MCF 10A (cell line): ENCODE results near the gene C19orf18. TPM values are rescaled to one million over a fixed set of nuclear protein-coding genes. Genes with fewer than 3 reads are reported as not detected.

ENCODE experiments used
- BruUV-seq: library from RNA; stranded (reverse); fragments of 400-500 nt; replicated peaks from 2 replicates; lab custom pipeline; 2021; lab: Mats Ljungman, UMichigan
- CTCF ChIA-PET: fragments of 300-600 bp; sonication (Branson Sonifier 250); formaldehyde crosslinking; extraction: SDS; loops from one replicate; lab custom pipeline; 2021; ENCODE audit warnings: antibody characterized with exemption, inconsistent platforms; lab: Yijun Ruan, JAX
- POLR2A ChIA-PET: fragments of 300-600, 350-650 bp; sonication (Branson Sonifier 250); formaldehyde crosslinking; extraction: SDS; loops from one replicate; lab custom pipeline; 2020; ENCODE audit warnings: antibody characterized with exemption, inconsistent platforms; lab: Yijun Ruan, JAX
- DNase-seq: peaks from one replicate; pipeline ENCODE4 v3.0.0-alpha.2; 2018; ENCODE audit not compliant: unreplicated experiment
- H3K27ac Mint-ChIP-seq: one replicate; pipeline ENCODE4 v1.8.0; 2022; ENCODE audit warnings: mild to moderate bottlenecking, low read depth, mixed read lengths; ENCODE audit not compliant: unreplicated experiment
- H3K27me3 Mint-ChIP-seq: one replicate; pipeline ENCODE4 v1.8.0; 2022; ENCODE audit warnings: mixed read lengths; ENCODE audit not compliant: insufficient read depth, unreplicated experiment
- H3K36me3 Mint-ChIP-seq: one replicate; pipeline ENCODE4 v1.8.0; 2022; ENCODE audit warnings: mild to moderate bottlenecking, moderate library complexity, mixed read lengths; ENCODE audit not compliant: insufficient read depth, unreplicated experiment
- H3K4me1 Mint-ChIP-seq: one replicate; pipeline ENCODE4 v1.8.0; 2022; ENCODE audit warnings: mixed read lengths; ENCODE audit not compliant: insufficient read depth, unreplicated experiment
- H3K4me3 Mint-ChIP-seq: one replicate; pipeline ENCODE4 v1.8.0; 2022; ENCODE audit warnings: mild to moderate bottlenecking, moderate library complexity, mixed read lengths; ENCODE audit not compliant: unreplicated experiment
- H3K9me3 Mint-ChIP-seq: one replicate; pipeline ENCODE4 v1.8.0; 2022; ENCODE audit warnings: mixed read lengths; ENCODE audit not compliant: unreplicated experiment
- intact Hi-C: fragments of 100-400 bp; cut with micrococcal nuclease; formaldehyde crosslinking; loops from 2 replicates; pipeline ENCODE4 v1.14.1; 2022
- total RNA-seq: library from RNA; stranded (reverse); gene quantifications from 2 replicates; pipeline ENCODE4 v1.2.3, GENCODE V29; 2022
- TF ChIP-seq, protein P1 (sequence below): fragments of 200-600 bp; IDR thresholded peaks from one replicate; pipeline ENCODE4 v1.8.0; 2022; ENCODE audit warnings: antibody characterized with exemption, mild to moderate bottlenecking; ENCODE audit not compliant: unreplicated experiment

C19orf18 gene
- total RNA-seq, 1 experiment from 2014 or later = not detected

DNA sequence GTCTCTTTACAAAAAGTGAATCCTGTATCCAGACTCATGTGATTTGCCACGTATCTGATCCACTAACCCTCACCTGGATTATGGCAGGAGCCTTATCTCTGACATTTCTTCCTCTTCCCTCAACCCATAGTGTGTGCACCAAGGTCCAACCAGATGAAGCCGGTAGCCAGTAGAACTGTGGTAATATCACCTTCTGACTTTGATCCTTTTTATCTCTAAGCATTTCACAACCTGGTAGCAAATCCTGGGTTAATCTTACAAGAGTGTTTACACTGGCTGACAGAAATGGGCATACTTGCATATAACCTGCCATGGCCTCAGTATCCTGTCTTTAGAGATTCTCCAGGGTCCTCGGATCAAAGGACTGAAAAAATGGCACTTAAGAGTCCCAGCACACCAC, 59.8 kb downstream of the C19orf18 start:
- no TSS peak for BruUV-seq
- CTCF ChIA-PET = interaction anchor here (0.6 to 1.4 kb wide), 4 partner anchors 12 to 415 kb away, joined by 3 to 5 read pairs (median 3); partner anchors contain the start of genes ZNF551 and ZNF773

More for the DNA sequence above, 59.8 kb downstream of the C19orf18 start:
- intact Hi-C loops = loop anchor here (10.0 kb wide), 1 partner anchor 340 kb away; the partner anchor contains the start of gene ZNF416
- POLR2A ChIA-PET = no interaction called here
- no peaks in the 10 kb centered on the region for H3K27me3 Mint-ChIP-seq
- peaks cover 9% of the 10 kb centered on the region for H3K4me1 Mint-ChIP-seq
- DNase-seq = no peak
- TF ChIP-seq, protein P1, sequence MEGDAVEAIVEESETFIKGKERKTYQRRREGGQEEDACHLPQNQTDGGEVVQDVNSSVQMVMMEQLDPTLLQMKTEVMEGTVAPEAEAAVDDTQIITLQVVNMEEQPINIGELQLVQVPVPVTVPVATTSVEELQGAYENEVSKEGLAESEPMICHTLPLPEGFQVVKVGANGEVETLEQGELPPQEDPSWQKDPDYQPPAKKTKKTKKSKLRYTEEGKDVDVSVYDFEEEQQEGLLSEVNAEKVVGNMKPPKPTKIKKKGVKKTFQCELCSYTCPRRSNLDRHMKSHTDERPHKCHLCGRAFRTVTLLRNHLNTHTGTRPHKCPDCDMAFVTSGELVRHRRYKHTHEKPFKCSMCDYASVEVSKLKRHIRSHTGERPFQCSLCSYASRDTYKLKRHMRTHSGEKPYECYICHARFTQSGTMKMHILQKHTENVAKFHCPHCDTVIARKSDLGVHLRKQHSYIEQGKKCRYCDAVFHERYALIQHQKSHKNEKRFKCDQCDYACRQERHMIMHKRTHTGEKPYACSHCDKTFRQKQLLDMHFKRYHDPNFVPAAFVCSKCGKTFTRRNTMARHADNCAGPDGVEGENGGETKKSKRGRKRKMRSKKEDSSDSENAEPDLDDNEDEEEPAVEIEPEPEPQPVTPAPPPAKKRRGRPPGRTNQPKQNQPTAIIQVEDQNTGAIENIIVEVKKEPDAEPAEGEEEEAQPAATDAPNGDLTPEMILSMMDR = no peak
- no peak overlapping the region for H3K27ac Mint-ChIP-seq
- H3K4me3 Mint-ChIP-seq = peak overlapping the region; percentile 93
- peaks cover 47% of the 10 kb centered on the region for H3K36me3 Mint-ChIP-seq
- peaks cover 32% of the 10 kb centered on the region for H3K9me3 Mint-ChIP-seq

Other genes starting within 250 kb of the C19orf18 start
- 1.9 TPM in 2 replicates for gene ZNF671, start 246.9 kb downstream of the C19orf18 start, total RNA-seq
- gene ZNF776, start 227.7 kb downstream of the C19orf18 start, total RNA-seq = 9.9 and 13.3 TPM in 2 replicates
- 13.4 and 13.9 TPM in 2 replicates for gene ZNF586, start 204.9 kb downstream of the C19orf18 start, total RNA-seq
- gene ZNF552, start 159.6 kb downstream of the C19orf18 start, total RNA-seq = 5.5 and 5.6 TPM in 2 replicates
- gene ZNF587B, start 144.2 kb downstream of the C19orf18 start, total RNA-seq = 19.0 and 19.4 TPM in 2 replicates
- gene ZNF587, start 124.7 kb downstream of the C19orf18 start, total RNA-seq = 32.4 and 34.2 TPM in 2 replicates
- gene ZNF814, start 85.5 kb downstream of the C19orf18 start, total RNA-seq = 3.1 and 4.0 TPM in 2 replicates
- 8.8 and 11.4 TPM in 2 replicates for gene ZNF417, start 57.9 kb downstream of the C19orf18 start, total RNA-seq
- not detected in 2 replicates for gene ZNF418, start 39.1 kb downstream of the C19orf18 start, total RNA-seq
- gene ZNF256, start 26.8 kb downstream of the C19orf18 start, total RNA-seq = 0.54 and 0.69 TPM in 2 replicates
- gene ZNF606, start 28.3 kb upstream of the C19orf18 start, total RNA-seq = 0.71 and 0.98 TPM in 2 replicates
- not detected in 2 replicates for gene ZSCAN1, start 59.5 kb upstream of the C19orf18 start, total RNA-seq
- gene ZNF135, start 84.7 kb upstream of the C19orf18 start, total RNA-seq = not detected in 2 replicates
- gene ZSCAN18, start 123.7 kb upstream of the C19orf18 start, total RNA-seq = not detected in 2 replicates
- 2.8 and 2.9 TPM in 2 replicates for gene ZNF329, start 176.3 kb upstream of the C19orf18 start, total RNA-seq
- 21.1 and 27.1 TPM in 2 replicates for gene ZNF274, start 208.5 kb upstream of the C19orf18 start, total RNA-seq